ENCODE measurements around the gene ZYX. TPM values are rescaled to one million over a fixed set of nuclear protein-coding genes. Genes with fewer than 3 reads are reported as not detected.
"Not testable (repeated sequence)": the region's sequence is repeated elsewhere in the genome, so short reads cannot be mapped to it uniquely, and the experiment has no call there.

The ZYX gene
- total RNA-seq, 4 donors from 2014 or later = 46.3 to 73.0 (median 59.3) TPM

DNA sequence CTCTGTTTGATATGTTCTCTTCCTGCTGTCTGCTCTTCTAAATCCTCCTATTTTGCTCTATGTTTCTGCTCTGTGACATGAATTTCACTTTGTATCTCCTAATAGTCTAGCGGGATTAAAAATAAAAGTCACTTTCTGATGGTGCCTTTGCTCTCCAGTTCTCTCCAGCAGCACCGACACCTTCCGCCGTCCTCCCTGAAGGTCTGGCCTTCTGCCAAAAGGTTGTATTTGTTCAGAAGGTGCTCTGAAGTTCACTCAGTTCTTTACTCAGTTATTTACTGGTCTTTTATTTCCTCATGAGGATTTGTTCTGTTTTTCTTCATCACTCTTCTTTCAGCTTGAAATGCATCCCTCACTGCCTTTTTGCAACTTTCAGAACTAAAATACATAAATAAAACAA, 38.7 kb downstream of the ZYX start:
- WGBS = 43% methylated on average over 4 of the region's 4 CpGs
- Histone ChIP-seq H3K27ac (no peak overlapping the region), H3K4me3 (no peak overlapping the region), H3K27me3 (no peaks in the 10 kb centered on the region), H3K36me3 (no peaks in the 10 kb centered on the region), H3K4me1 (peaks cover 9% of the 10 kb centered on the region), H3K9me3 (no peaks in the 10 kb centered on the region)
- TF ChIP-seq EP300 (IDR thresholded peaks at IDR 0.05) = no peak
- no peak for TF ChIP-seq POLR2AphosphoS5 (IDR thresholded peaks at IDR 0.05)
- no peak for TF ChIP-seq CTCF (IDR thresholded peaks at IDR 0.05)
- TF ChIP-seq POLR2A (IDR thresholded peaks at IDR 0.05) = no peak
- DNase-seq (ENCODE audit: low spot score in 2 of 2) = no peak

GRCh38 chr7:143420624-143421023, 39.5 kb downstream of the ZYX start:
- 70% methylated on average over 3 of the region's 3 CpGs for WGBS

DNA sequence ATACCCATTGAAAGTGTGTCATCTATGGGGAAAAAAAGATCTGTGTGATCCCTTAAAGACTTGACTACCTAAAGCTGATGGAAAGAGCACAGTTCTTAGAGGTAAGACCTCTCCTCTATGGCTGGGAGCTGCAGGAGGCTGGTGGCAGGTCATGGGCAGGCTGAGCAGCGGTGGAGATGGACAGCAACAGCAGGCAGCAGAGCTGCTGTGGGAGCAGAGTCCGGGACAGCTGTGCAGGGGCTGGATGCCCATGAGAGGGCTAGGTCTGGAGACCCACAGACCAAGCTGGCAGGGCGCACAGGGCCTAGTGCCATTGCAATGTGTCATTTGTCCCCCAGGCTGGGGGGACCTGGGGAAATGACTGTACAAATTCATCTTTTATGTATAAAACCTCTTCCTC, 40.9 kb downstream of the ZYX start:
- no peak for TF ChIP-seq POLR2A (IDR thresholded peaks at IDR 0.05)
- Histone ChIP-seq H3K4me1 (no peaks in the 10 kb centered on the region), H3K4me3 (no peak overlapping the region), H3K9me3 (no peaks in the 10 kb centered on the region), H3K27me3 (no peaks in the 10 kb centered on the region), H3K36me3 (no peaks in the 10 kb centered on the region), H3K27ac (no peak overlapping the region)
- DNase-seq (ENCODE audit: low spot score in 2 of 2) = no peak
- 88% methylated on average over 3 of the region's 3 CpGs for WGBS

More at GRCh38 chr7:143420624-143421023, 39.5 kb downstream of the ZYX start:
- not testable (repeated sequence) for H3K9me3 ChIP-seq; H3K4me1 ChIP-seq; H3K27ac ChIP-seq; H3K27me3 ChIP-seq; H3K4me3 ChIP-seq; H3K36me3 ChIP-seq; DNase-seq (ENCODE audit: low spot score in 2 of 2)

DNA sequence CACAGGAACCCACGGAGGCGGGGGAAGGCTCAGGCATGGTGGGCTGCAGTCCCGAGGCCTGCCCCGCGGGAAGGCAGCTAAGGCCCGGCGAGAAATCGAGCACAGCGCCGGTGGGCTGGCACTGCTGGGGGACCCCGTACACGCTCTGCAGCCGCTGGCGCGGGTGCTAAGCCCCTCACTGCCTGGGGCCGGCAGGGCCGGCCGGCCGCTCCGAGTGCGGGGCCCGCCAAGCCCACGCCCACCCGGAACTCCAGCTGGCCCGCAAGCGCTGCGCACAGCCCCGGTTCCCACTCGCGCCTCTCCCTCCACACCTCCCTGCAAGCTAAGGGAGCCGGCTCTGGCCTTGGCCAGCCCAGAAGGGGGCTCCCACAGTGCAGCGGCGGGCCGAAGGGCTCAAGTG, 43.3 kb downstream of the ZYX start:
- not testable (repeated sequence) for DNase-seq (ENCODE audit: low spot score in 2 of 2); H3K27ac ChIP-seq; H3K9me3 ChIP-seq; H3K36me3 ChIP-seq; H3K4me1 ChIP-seq; H3K4me3 ChIP-seq; H3K27me3 ChIP-seq
- WGBS = 94% methylated on average over 5 of the region's 34 CpGs

DNA sequence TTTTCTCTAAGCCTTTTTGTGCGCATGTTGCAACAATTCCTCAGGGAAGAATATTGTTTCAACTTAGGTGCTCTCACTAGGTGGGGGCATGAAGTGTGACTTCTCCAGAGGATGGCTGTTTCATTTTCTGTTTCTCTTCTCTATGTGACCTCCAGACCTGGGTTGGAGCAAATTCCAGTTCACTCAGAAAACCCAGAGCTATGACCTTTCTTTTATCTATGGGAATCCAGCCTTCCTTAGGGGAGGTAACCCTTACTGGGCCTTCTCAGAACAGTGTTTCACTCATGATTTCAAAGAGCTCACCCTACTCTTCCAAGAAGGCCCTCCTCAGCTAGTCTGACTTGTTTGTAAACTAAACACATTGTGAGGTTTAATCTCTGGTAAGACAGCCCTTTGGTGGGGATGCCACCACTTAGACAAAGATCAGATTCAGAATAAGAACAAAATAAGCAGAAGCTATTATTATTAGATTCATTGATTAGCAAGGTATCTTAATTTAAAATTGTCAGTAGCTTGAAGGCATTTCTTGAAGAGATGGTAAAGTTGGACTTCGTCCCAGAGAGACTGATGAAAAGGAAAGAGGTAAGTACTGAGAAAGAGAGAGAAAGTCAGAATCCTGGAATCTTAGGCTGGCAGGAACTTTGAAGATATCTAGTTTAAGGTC, 45.5 kb downstream of the ZYX start:
- WGBS = 90% methylated on average over 2 of the region's 2 CpGs
- Histone ChIP-seq H3K4me3 (no peak overlapping the region), H3K4me1 (peaks cover 13% of the 10 kb centered on the region), H3K9me3 (no peaks in the 10 kb centered on the region), H3K27ac (no peak overlapping the region), H3K36me3 (no peaks in the 10 kb centered on the region), H3K27me3 (no peaks in the 10 kb centered on the region)
- no peak for DNase-seq (ENCODE audit: low spot score in 2 of 2)
- no peak for TF ChIP-seq EP300 (IDR thresholded peaks at IDR 0.05)
- no peak for TF ChIP-seq CTCF (IDR thresholded peaks at IDR 0.05)
- TF ChIP-seq POLR2A (IDR thresholded peaks at IDR 0.05) = no peak
- TF ChIP-seq POLR2AphosphoS5 (IDR thresholded peaks at IDR 0.05) = no peak

DNA sequence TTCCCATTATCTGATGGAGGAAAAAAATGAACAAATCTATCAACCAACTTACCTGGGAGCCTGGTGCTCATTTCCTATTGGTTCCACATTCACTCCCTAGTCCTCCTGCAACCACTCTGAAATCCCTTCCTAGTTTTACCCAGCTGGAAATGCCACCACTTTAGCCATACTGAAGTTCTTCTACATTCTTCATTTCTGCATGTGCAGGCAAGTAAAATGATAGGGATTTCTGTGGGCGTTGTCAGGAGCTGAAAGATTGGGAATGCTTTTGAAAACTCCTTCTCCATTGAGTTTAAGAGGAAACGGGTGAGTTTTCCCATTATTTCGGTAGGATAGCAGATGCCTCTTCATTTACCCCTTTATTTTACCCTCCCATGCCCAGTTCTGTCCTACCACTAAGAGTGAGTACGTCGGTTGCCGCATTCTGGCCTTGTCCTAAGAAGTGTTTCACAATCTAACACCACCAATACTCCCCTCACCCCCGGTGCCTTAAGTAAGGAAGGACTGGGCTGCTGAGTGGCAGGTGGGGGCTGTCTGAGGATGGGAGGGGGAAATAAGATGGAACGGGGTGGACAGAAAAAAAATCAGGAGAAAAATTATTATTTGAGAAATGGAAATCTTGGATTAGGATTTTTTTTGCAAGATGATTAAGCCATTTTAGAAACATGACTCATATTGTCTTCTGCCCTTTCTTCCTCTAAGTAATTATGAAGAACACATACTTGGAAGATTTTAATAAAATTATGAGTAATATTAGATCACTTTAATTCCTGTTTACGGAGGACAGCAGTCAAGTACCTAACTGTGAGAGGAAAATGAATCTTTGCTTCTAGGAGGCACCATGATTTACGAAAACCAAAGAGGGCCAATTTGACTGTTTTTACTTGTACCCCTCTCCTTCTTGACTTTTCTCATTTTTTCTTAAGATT, 48.9 kb downstream of the ZYX start:
- Histone ChIP-seq H3K27ac (peak overlapping the region; percentile 47), H3K4me3 (no peak overlapping the region), H3K9me3 (no peaks in the 10 kb centered on the region), H3K27me3 (no peaks in the 10 kb centered on the region), H3K36me3 (no peaks in the 10 kb centered on the region), H3K4me1 (peaks cover 28% of the 10 kb centered on the region)
- DNase-seq (ENCODE audit: low spot score in 2 of 2) = no peak
- 52% methylated on average over 10 of the region's 10 CpGs for WGBS
- TF ChIP-seq EP300 (IDR thresholded peaks at IDR 0.05) (no peak), CTCF (IDR thresholded peaks at IDR 0.05) (no peak)

All from suprapubic skin (tissue), 4 donors.